Activated T-helper 17 cell treated with anti-CD3 and anti-CD28 coated beads, Interleukin-2, amount 50 U/mL, for 72 hours (primary cell): Measurements from ENCODE around the gene TGFBR3L. TPM values are rescaled to one million over a fixed set of nuclear protein-coding genes. Genes with fewer than 3 reads are reported as not detected.
"Not testable (repeated sequence)": the region's sequence is repeated elsewhere in the genome, so short reads cannot be mapped to it uniquely, and the experiment has no call there.

Experiments used
- ATAC-seq: fragments of 150-1000 bp; cut with Tn5 transposase; replicated peaks from 2 replicates; pipeline ENCODE4 v1.10.0; 2021; ENCODE audit warnings: mild to moderate bottlenecking, moderate library complexity
- H3K27ac Mint-ChIP-seq: one replicate; pipeline ENCODE4 v1.8.0; 2022; ENCODE audit warnings: mixed read lengths
- H3K27me3 Mint-ChIP-seq: one replicate; pipeline ENCODE4 v1.8.0; 2022; ENCODE audit warnings: mixed read lengths
- H3K36me3 Mint-ChIP-seq: one replicate; pipeline ENCODE4 v1.8.0; 2022; ENCODE audit warnings: low read depth, mild to moderate bottlenecking, mixed read lengths
- H3K4me1 Mint-ChIP-seq: one replicate; pipeline ENCODE4 v1.8.0; 2022; ENCODE audit warnings: mixed read lengths
- H3K4me3 Mint-ChIP-seq: one replicate; pipeline ENCODE4 v1.8.0; 2022; ENCODE audit warnings: mild to moderate bottlenecking, mixed read lengths
- H3K9me3 Mint-ChIP-seq: one replicate; pipeline ENCODE4 v1.8.0; 2022; ENCODE audit warnings: mixed read lengths
- total RNA-seq, 2 donors: library from RNA; stranded (reverse); gene quantifications; one replicate each; pipeline ENCODE4 v1.2.3, GENCODE V29; 2022

Gene TGFBR3L
- total RNA-seq, 2 donors from 2014 or later, result 3.7 to 7.6 TPM

GRCh38 chr19:7915250-7916102 is 846 bp downstream of the TGFBR3L start:
- Mint-ChIP-seq H3K27ac (no peak overlapping the region), H3K36me3 (peaks cover 20% of the 10 kb centered on the region), H3K4me1 (peaks cover 7% of the 10 kb centered on the region), H3K27me3 (peaks cover 3% of the 10 kb centered on the region), H3K9me3 (no peaks in the 10 kb centered on the region), H3K4me3 (peak overlapping the region; percentile 59)
- no peak for ATAC-seq

GRCh38 chr19:7916103-7916954 is 1.7 kb downstream of the TGFBR3L start:
- H3K27me3 Mint-ChIP-seq, result peaks cover 3% of the 10 kb centered on the region
- no peak overlapping the region for H3K27ac Mint-ChIP-seq
- H3K4me1 Mint-ChIP-seq, result peaks cover 12% of the 10 kb centered on the region
- peaks cover 18% of the 10 kb centered on the region for H3K36me3 Mint-ChIP-seq
- peak overlapping the region; percentile 73 for H3K4me3 Mint-ChIP-seq
- no peaks in the 10 kb centered on the region for H3K9me3 Mint-ChIP-seq
- ATAC-seq, result peak; percentile 25

- H3K4me1 Mint-ChIP-seq, result peaks cover 12% of the 10 kb centered on the region
- peaks cover 3% of the 10 kb centered on the region for H3K27me3 Mint-ChIP-seq
- no peak for ATAC-seq
- no peak overlapping the region for H3K27ac Mint-ChIP-seq
- no peaks in the 10 kb centered on the region for H3K9me3 Mint-ChIP-seq
- peak overlapping the region; percentile 73 for H3K4me3 Mint-ChIP-seq
- peaks cover 12% of the 10 kb centered on the region for H3K36me3 Mint-ChIP-seq
These were observed 2.3 kb downstream of the TGFBR3L start for GRCh38 chr19:7916955-7917266.

- H3K4me3 Mint-ChIP-seq, result peak overlapping the region; percentile 73
These were observed 2.8 kb downstream of the TGFBR3L start for GRCh38 chr19:7917267-7918061.

GRCh38 chr19:7918062-7918614 is 3.5 kb downstream of the TGFBR3L start:
- not testable (repeated sequence) for H3K27ac Mint-ChIP-seq, ATAC-seq, H3K9me3 Mint-ChIP-seq, H3K27me3 Mint-ChIP-seq, H3K36me3 Mint-ChIP-seq
- H3K4me1 Mint-ChIP-seq, result peaks cover 12% of the 10 kb centered on the region
- H3K4me3 Mint-ChIP-seq, result peak overlapping the region; percentile 73

More at GRCh38 chr19:7917267-7918061, 2.8 kb downstream of the TGFBR3L start:
- H3K4me1 Mint-ChIP-seq, result peaks cover 12% of the 10 kb centered on the region
- H3K9me3 Mint-ChIP-seq, result no peaks in the 10 kb centered on the region
- no peak overlapping the region for H3K27ac Mint-ChIP-seq
- ATAC-seq, result peak; percentile 26
- peaks cover 8% of the 10 kb centered on the region for H3K36me3 Mint-ChIP-seq
- H3K27me3 Mint-ChIP-seq, result peaks cover 3% of the 10 kb centered on the region

GRCh38 chr19:7918615-7919421 is 4.2 kb downstream of the TGFBR3L start:
- Mint-ChIP-seq H3K9me3 (no peaks in the 10 kb centered on the region), H3K27me3 (peaks cover 3% of the 10 kb centered on the region), H3K36me3 (no peaks in the 10 kb centered on the region), H3K4me3 (peak overlapping the region; percentile 84), H3K4me1 (peaks cover 12% of the 10 kb centered on the region), H3K27ac (no peak overlapping the region)
- no peak for ATAC-seq

- Mint-ChIP-seq H3K27me3 (peaks cover 3% of the 10 kb centered on the region), H3K4me3 (peak within 1 kb of the TSS; percentile 84), H3K27ac (peak within 1 kb of the TSS; percentile 89), H3K4me1 (peaks cover 12% of the 10 kb centered on the region), H3K36me3 (no peaks in the 10 kb centered on the region), H3K9me3 (no peaks in the 10 kb centered on the region)
- ATAC-seq, result peak; percentile 74
These were observed 5.2 kb downstream of the TGFBR3L start, which contains the start of gene SNAPC2 for GRCh38 chr19:7919610-7920518. Gene SNAPC2, plus strand, starts transcription at chr19:7920338. Its CDS starts 29 bp downstream, at chr19:7920367.

GRCh38 chr19:7920519-7921301 is 6.1 kb downstream of the TGFBR3L start:
- no peaks in the 10 kb centered on the region for H3K27me3 Mint-ChIP-seq
- no peaks in the 10 kb centered on the region for H3K36me3 Mint-ChIP-seq
- H3K4me3 Mint-ChIP-seq, result peak overlapping the region; percentile 84
- H3K27ac Mint-ChIP-seq, result peak overlapping the region; percentile 89
- H3K9me3 Mint-ChIP-seq, result no peaks in the 10 kb centered on the region
- peak; percentile 61 for ATAC-seq
- peaks cover 12% of the 10 kb centered on the region for H3K4me1 Mint-ChIP-seq

- Mint-ChIP-seq H3K27ac (peak overlapping the region; percentile 89), H3K9me3 (no peaks in the 10 kb centered on the region), H3K27me3 (no peaks in the 10 kb centered on the region), H3K36me3 (no peaks in the 10 kb centered on the region), H3K4me3 (peak overlapping the region; percentile 84), H3K4me1 (peaks cover 12% of the 10 kb centered on the region)
- no peak for ATAC-seq
These were observed 6.8 kb downstream of the TGFBR3L start for GRCh38 chr19:7921302-7921966.

- H3K4me1 Mint-ChIP-seq, result peaks cover 12% of the 10 kb centered on the region
- no peaks in the 10 kb centered on the region for H3K36me3 Mint-ChIP-seq
- H3K27me3 Mint-ChIP-seq, result no peaks in the 10 kb centered on the region
- H3K4me3 Mint-ChIP-seq, result peak overlapping the region; percentile 84
- no peaks in the 10 kb centered on the region for H3K9me3 Mint-ChIP-seq
- ATAC-seq, result no peak
- H3K27ac Mint-ChIP-seq, result no peak overlapping the region
These were observed 7.6 kb downstream of the TGFBR3L start for GRCh38 chr19:7921967-7922835.

- H3K4me3 Mint-ChIP-seq, result no peak overlapping the region
- no peak overlapping the region for H3K27ac Mint-ChIP-seq
- ATAC-seq, result no peak
- no peaks in the 10 kb centered on the region for H3K27me3 Mint-ChIP-seq
- peaks cover 12% of the 10 kb centered on the region for H3K4me1 Mint-ChIP-seq
- H3K36me3 Mint-ChIP-seq, result no peaks in the 10 kb centered on the region
- no peaks in the 10 kb centered on the region for H3K9me3 Mint-ChIP-seq
These were observed 8.2 kb downstream of the TGFBR3L start for GRCh38 chr19:7922836-7923195.
